T-cell (primary cell): ENCODE measurements around the gene SYT6. TPM values are rescaled to one million over a fixed set of nuclear protein-coding genes. Genes with fewer than 3 reads are reported as not detected.

Source experiments
- ATAC-seq, 4 experiments: fragments of 200-7000 bp in 3 of 4; fragments of 150-1000 bp in 1 of 4; cut with Tn5 transposase; replicated peaks in 1 of 4; 1 replicate in 3 of 4; 2 replicates in 1 of 4; pipeline ENCODE4 v1.10.0; 2021; ENCODE audit warnings: moderate library complexity in 3 of 4, mild to moderate bottlenecking in 2 of 4, moderate number of reproducible peaks in 1 of 4
- CTCF ChIA-PET, 2 donors: fragments of 300-600 bp; sonication (Branson Sonifier 250); formaldehyde crosslinking; loops; one replicate each; lab custom pipeline; 2022; ENCODE audit warnings: antibody characterized with exemption in 2 of 2; lab: Charles Lee
- POLR2A ChIA-PET, 2 donors: fragments of 300-600 bp; sonication (Branson Sonifier 250); formaldehyde crosslinking; loops; one replicate each; lab custom pipeline; 2022; ENCODE audit warnings: antibody characterized with exemption in 2 of 2; lab: Charles Lee
- DNase-seq, 35 experiments: peaks; one replicate each; pipeline versions ENCODE4 v3.0.0 to v3.0.0-alpha.2; 2013 to 2023
- H3K27ac ChIP-seq: one replicate; pipeline ENCODE4 v1.5.1; 2013; ENCODE audit warnings: low read length
- H3K27me3 ChIP-seq, 2 experiments: replicated peaks in 1 of 2; 1 replicate in 1 of 2; 2 replicates in 1 of 2; pipeline versions ENCODE4 v1.6.1 to v1.7.0; 2013; ENCODE audit warnings: low read length in 1 of 2, mixed read lengths in 1 of 2; ENCODE audit not compliant: control insufficient read depth in 2 of 2, insufficient read depth in 2 of 2; ENCODE audit errors: extremely low read depth in 1 of 2
- H3K36me3 ChIP-seq, 2 donors: 1 replicate in 1 of 2; 2 replicates in 1 of 2; pipeline versions ENCODE4 v1.6.1 to v1.7.0; 2013; ENCODE audit warnings: low read length in 1 of 2; ENCODE audit not compliant: control insufficient read depth in 2 of 2, insufficient read depth in 1 of 2; ENCODE audit errors: extremely low read depth in 1 of 2
- H3K4me1 ChIP-seq, 2 experiments: 1 replicate in 1 of 2; 2 replicates in 1 of 2; pipeline versions ENCODE4 v1.6.1 to v1.7.0; 2013; ENCODE audit warnings: low read length in 2 of 2, mixed read lengths in 1 of 2; ENCODE audit not compliant: insufficient read depth in 2 of 2, control insufficient read depth in 1 of 2; ENCODE audit errors: extremely low read depth in 1 of 2
- H3K4me3 ChIP-seq, 2 donors: 1 replicate in 1 of 2; 2 replicates in 1 of 2; pipeline versions ENCODE4 v1.5.1 to v1.7.0; 2013; ENCODE audit warnings: mild to moderate bottlenecking in 2 of 2, low read length in 1 of 2, moderate library complexity in 1 of 2; ENCODE audit not compliant: control insufficient read depth in 1 of 2; ENCODE audit errors: extremely low read depth in 1 of 2
- H3K9me3 ChIP-seq: 2 replicates; pipeline ENCODE4 v1.7.0; 2013
- H3K27ac Mint-ChIP-seq, 2 donors: one replicate each; pipeline ENCODE4 v1.8.0; 2020 to 2021; ENCODE audit warnings: mild to moderate bottlenecking in 2 of 2, mixed read lengths in 2 of 2
- H3K27me3 Mint-ChIP-seq, 2 donors: one replicate each; pipeline ENCODE4 v1.8.0; 2021 to 2022; ENCODE audit warnings: mixed read lengths in 2 of 2
- H3K36me3 Mint-ChIP-seq: one replicate; pipeline ENCODE4 v1.8.0; 2021; ENCODE audit warnings: mixed read lengths
- H3K4me1 Mint-ChIP-seq, 3 donors: one replicate each; pipeline ENCODE4 v1.8.0; 2020 to 2022; ENCODE audit warnings: mixed read lengths in 3 of 3, mild to moderate bottlenecking in 1 of 3
- H3K4me3 Mint-ChIP-seq, 3 donors: one replicate each; pipeline ENCODE4 v1.8.0; 2020 to 2022; ENCODE audit warnings: mild to moderate bottlenecking in 3 of 3, mixed read lengths in 3 of 3, moderate library complexity in 3 of 3
- H3K9me3 Mint-ChIP-seq, 3 donors: one replicate each; pipeline ENCODE4 v1.8.0; 2020 to 2022; ENCODE audit warnings: mixed read lengths in 3 of 3
- WGBS: methylation state at CpG from one replicate; pipeline ENCODE4 v1.1.5; 2013; ENCODE audit warnings: missing lambda C conversion rate; ENCODE audit not compliant: insufficient coverage; 5-methylcytosine and 5-hydroxymethylcytosine counted together
- total RNA-seq, 35 experiments: library from RNA in 6 of 35; stranded (reverse) in 6 of 35; fragments of 120-200 nt in 1 of 35; gene quantifications; one replicate each; pipeline versions ENCODE4 v1.2.1 to v1.2.4 and lab custom pipeline; 2013 to 2026

SYT6 gene
- total RNA-seq, 5 donors from 2014 or later (not counting 1 experiment from before 2014, with no cell fraction given): 0.12 to 0.20 (median 0.18) TPM; not detected in 2

GRCh38 chr1:114103992-114104391 is 49.7 kb downstream of the SYT6 start:
- Histone ChIP-seq H3K27me3 (peaks cover 0 to 13% of the 10 kb centered on the region in 2 experiments), H3K4me3 (no peak overlapping the region), H3K36me3 (no peaks in the 10 kb centered on the region), H3K9me3 (no peaks in the 10 kb centered on the region), H3K27ac (no peak overlapping the region), H3K4me1 (no peaks in the 10 kb centered on the region)
- DNase-seq: no peak
- Mint-ChIP-seq H3K9me3 (no peaks in the 10 kb centered on the region), H3K27me3 (peaks cover 2 to 7% of the 10 kb centered on the region in 2 donors), H3K27ac (no peak overlapping the region), H3K36me3 (no peaks in the 10 kb centered on the region), H3K4me3 (no peak overlapping the region), H3K4me1 (peaks cover 0 to 5% (median 0%) of the 10 kb centered on the region in 3 donors)
- ChIA-PET CTCF (no interaction called here), POLR2A (no interaction called here)
- ATAC-seq: no peak
- WGBS: 23% methylated on average over 2 of the region's 2 CpGs

- DNase-seq: no peak
- H3K27ac Mint-ChIP-seq: no peak overlapping the region
Observed at GRCh38 chr1:114102136-114102535, 51.5 kb downstream of the SYT6 start.

GRCh38 chr1:114100148-114100547 is 53.5 kb downstream of the SYT6 start:
- H3K36me3 ChIP-seq: no peaks in the 10 kb centered on the region
- ChIA-PET CTCF (no interaction called here), POLR2A (no interaction called here)
- no peaks in the 10 kb centered on the region for H3K4me1 ChIP-seq
- Mint-ChIP-seq H3K9me3 (no peaks in the 10 kb centered on the region), H3K4me1 (peaks cover 0 to 5% (median 0%) of the 10 kb centered on the region in 3 donors), H3K36me3 (no peaks in the 10 kb centered on the region), H3K4me3 (no peak overlapping the region), H3K27ac (no peak overlapping the region), H3K27me3 (peaks cover 3 to 13% of the 10 kb centered on the region in 2 donors)
- peaks cover 0 to 9% of the 10 kb centered on the region in 2 experiments for H3K27me3 ChIP-seq
- no peak for DNase-seq
- no peak overlapping the region for H3K27ac ChIP-seq
- H3K9me3 ChIP-seq: no peaks in the 10 kb centered on the region
- no peak for ATAC-seq
- no peak overlapping the region for H3K4me3 ChIP-seq
- WGBS: 88% methylated on average over 6 of the region's 6 CpGs

More at GRCh38 chr1:114102136-114102535, 51.5 kb downstream of the SYT6 start:
- H3K27me3 Mint-ChIP-seq: peaks cover 3 to 13% of the 10 kb centered on the region in 2 donors
- H3K27me3 ChIP-seq: peaks cover 0 to 14% of the 10 kb centered on the region in 2 experiments
- ChIA-PET CTCF (no interaction called here), POLR2A (no interaction called here)
- peaks cover 0 to 5% (median 0%) of the 10 kb centered on the region in 3 donors for H3K4me1 Mint-ChIP-seq
- no peaks in the 10 kb centered on the region for H3K9me3 Mint-ChIP-seq
- H3K9me3 ChIP-seq: no peaks in the 10 kb centered on the region
- WGBS: no CpG with 5 or more reads among the region's 2 CpGs
- H3K36me3 Mint-ChIP-seq: no peaks in the 10 kb centered on the region
- H3K4me3 ChIP-seq: no peak overlapping the region
- no peaks in the 10 kb centered on the region for H3K4me1 ChIP-seq
- no peak overlapping the region for H3K4me3 Mint-ChIP-seq
- H3K27ac ChIP-seq: no peak overlapping the region
- no peak for ATAC-seq
- H3K36me3 ChIP-seq: no peaks in the 10 kb centered on the region

GRCh38 chr1:114099268-114099667 is 54.4 kb downstream of the SYT6 start:
- peaks cover 3 to 13% of the 10 kb centered on the region in 2 donors for H3K27me3 Mint-ChIP-seq
- ChIA-PET CTCF (no interaction called here), POLR2A (no interaction called here)
- Histone ChIP-seq H3K4me1 (no peaks in the 10 kb centered on the region), H3K27ac (no peak overlapping the region), H3K27me3 (peaks cover 0 to 9% of the 10 kb centered on the region in 2 experiments), H3K9me3 (no peaks in the 10 kb centered on the region), H3K4me3 (no peak overlapping the region), H3K36me3 (no peaks in the 10 kb centered on the region)
- no peaks in the 10 kb centered on the region for H3K36me3 Mint-ChIP-seq
- 100% methylated on average over 1 of the region's 4 CpGs for WGBS
- H3K4me1 Mint-ChIP-seq: peaks cover 0 to 4% (median 0%) of the 10 kb centered on the region in 3 donors
- H3K27ac Mint-ChIP-seq: no peak overlapping the region
- DNase-seq: no peak
- no peak overlapping the region for H3K4me3 Mint-ChIP-seq
- ATAC-seq: no peak
- no peaks in the 10 kb centered on the region for H3K9me3 Mint-ChIP-seq

GRCh38 chr1:114097109-114097508 is 56.6 kb downstream of the SYT6 start:
- Mint-ChIP-seq H3K4me3 (no peak overlapping the region), H3K27me3 (peaks cover 4 to 13% of the 10 kb centered on the region in 2 donors), H3K27ac (no peak overlapping the region), H3K9me3 (no peaks in the 10 kb centered on the region), H3K36me3 (no peaks in the 10 kb centered on the region), H3K4me1 (no peaks in the 10 kb centered on the region)
- no peak for ATAC-seq
- Histone ChIP-seq H3K9me3 (no peaks in the 10 kb centered on the region), H3K27me3 (peaks cover 0 to 5% of the 10 kb centered on the region in 2 experiments), H3K36me3 (no peaks in the 10 kb centered on the region), H3K4me1 (no peaks in the 10 kb centered on the region), H3K27ac (no peak overlapping the region), H3K4me3 (no peak overlapping the region)
- ChIA-PET CTCF (interaction anchor here in 1 of 2 donors (0.6 kb wide), 1 partner anchor 1091 kb away, joined by 3 read pairs; no protein-coding TSS in a partner anchor), POLR2A (no interaction called here)
- DNase-seq: no peak
- WGBS: 100% methylated on average over 2 of the region's 3 CpGs

GRCh38 chr1:114094675-114095074 is 59.0 kb downstream of the SYT6 start:
- CTCF ChIA-PET: no interaction called here

GRCh38 chr1:114094363-114094634 is 59.4 kb downstream of the SYT6 start:
- Histone ChIP-seq H3K9me3 (no peaks in the 10 kb centered on the region), H3K4me3 (no peak overlapping the region), H3K27me3 (peaks cover 0 to 5% of the 10 kb centered on the region in 2 experiments), H3K27ac (no peak overlapping the region), H3K36me3 (no peaks in the 10 kb centered on the region), H3K4me1 (no peaks in the 10 kb centered on the region)
- CTCF ChIA-PET: no interaction called here
- POLR2A ChIA-PET: no interaction called here
- Mint-ChIP-seq H3K9me3 (no peaks in the 10 kb centered on the region), H3K27me3 (peaks cover 8 to 11% of the 10 kb centered on the region in 2 donors), H3K27ac (no peak overlapping the region), H3K4me3 (no peak overlapping the region), H3K4me1 (peaks cover 0 to 3% (median 3%) of the 10 kb centered on the region in 3 donors), H3K36me3 (no peaks in the 10 kb centered on the region)
- 90% methylated on average over 4 of the region's 4 CpGs for WGBS
- no peak for ATAC-seq
- DNase-seq: no peak

More at GRCh38 chr1:114094675-114095074, 59.0 kb downstream of the SYT6 start:
- POLR2A ChIA-PET: no interaction called here
- peaks cover 8 to 11% of the 10 kb centered on the region in 2 donors for H3K27me3 Mint-ChIP-seq
- DNase-seq (no peak), ATAC-seq (no peak)
- H3K9me3 Mint-ChIP-seq: no peaks in the 10 kb centered on the region
- peaks cover 0 to 5% of the 10 kb centered on the region in 2 experiments for H3K27me3 ChIP-seq
- no peaks in the 10 kb centered on the region for H3K36me3 Mint-ChIP-seq
- no peak overlapping the region for H3K27ac Mint-ChIP-seq
- no peak overlapping the region for H3K4me3 ChIP-seq
- H3K4me1 Mint-ChIP-seq: no peaks in the 10 kb centered on the region
- WGBS: 84% methylated on average over 9 of the region's 9 CpGs
- H3K27ac ChIP-seq: no peak overlapping the region
- H3K36me3 ChIP-seq: no peaks in the 10 kb centered on the region
- no peak overlapping the region for H3K4me3 Mint-ChIP-seq
- H3K9me3 ChIP-seq: no peaks in the 10 kb centered on the region
- no peaks in the 10 kb centered on the region for H3K4me1 ChIP-seq
